SH-SY5Y (cell line): ENCODE measurements around the gene C5orf63.

Experiments used
- GATA2 ChIP-seq: IDR thresholded peaks from 2 replicates; pipeline ENCODE4 v1.6.1; 2011; ENCODE audit warnings: mild to moderate bottlenecking, low read depth, low read length
- GATA3 ChIP-seq: IDR thresholded peaks from 2 replicates; pipeline ENCODE4 v1.6.1; 2011; ENCODE audit warnings: low read depth, mild to moderate bottlenecking, low read length, moderate library complexity

DNA sequence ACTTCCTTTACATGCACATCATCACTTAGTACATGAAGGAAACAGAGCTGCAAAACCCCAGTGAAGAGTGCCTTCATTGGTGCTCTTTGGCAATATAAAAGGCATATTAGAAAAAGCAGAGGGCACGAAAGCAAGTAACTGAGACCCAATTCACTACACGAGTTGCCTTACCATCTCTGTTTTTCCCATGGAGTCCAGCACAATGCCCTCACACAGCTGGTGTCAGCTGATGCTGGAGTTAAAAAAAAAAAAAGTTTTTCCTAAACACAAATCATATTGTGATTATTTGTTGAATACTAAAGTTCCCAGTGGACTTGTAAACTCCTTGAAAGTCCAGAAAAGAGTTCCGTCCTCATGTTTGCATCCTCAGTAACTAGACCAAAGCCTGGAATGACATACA, 68.6 kb downstream of the C5orf63 start:
- TF ChIP-seq GATA3: no peak
- TF ChIP-seq GATA2: no peak
